ENCODE measurements around the gene CACNA1H. TPM values are rescaled to one million over a fixed set of nuclear protein-coding genes. Genes with fewer than 3 reads are reported as not detected.
"Not testable (repeated sequence)": the region's sequence is repeated elsewhere in the genome, so short reads cannot be mapped to it uniquely, and the experiment has no call there.

Gene CACNA1H
- total RNA-seq, 1 donor from 2014 or later = 0.17 TPM

DNA sequence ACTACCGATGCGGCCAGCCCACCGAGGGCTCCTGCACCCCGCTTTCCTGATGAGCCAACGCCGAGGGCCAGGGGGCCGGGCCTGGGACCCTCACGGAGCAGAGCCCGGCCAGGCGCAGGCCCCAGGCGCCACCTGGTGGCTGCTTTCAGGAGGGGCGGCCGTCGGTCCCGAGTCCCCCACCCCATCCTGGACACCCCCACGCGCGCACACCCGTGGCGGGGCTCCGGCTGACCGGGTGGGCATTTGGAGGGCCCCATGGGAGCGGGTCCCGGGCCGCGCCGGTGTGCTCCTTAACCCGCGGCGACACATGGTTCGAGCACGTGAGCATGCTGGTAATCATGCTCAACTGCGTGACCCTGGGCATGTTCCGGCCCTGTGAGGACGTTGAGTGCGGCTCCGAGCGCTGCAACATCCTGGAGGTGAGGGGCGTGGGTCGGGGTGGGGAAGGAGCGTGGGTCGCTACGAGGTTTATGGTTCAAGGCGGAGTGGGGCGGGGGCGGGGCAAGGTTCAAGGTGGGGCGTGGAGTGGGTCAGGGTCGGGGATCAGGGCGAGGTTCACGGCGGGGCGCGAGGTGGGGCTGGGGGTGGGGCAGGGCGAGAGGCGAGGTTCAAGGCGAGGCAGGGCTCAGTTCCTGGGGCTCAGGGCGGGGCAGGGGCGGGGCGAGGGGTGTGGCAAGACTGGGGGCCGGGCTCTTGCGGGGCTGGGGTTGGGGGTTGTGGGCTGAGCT, 41.9 kb downstream of the CACNA1H start:
- DNase-seq = peak; percentile 16

DNA sequence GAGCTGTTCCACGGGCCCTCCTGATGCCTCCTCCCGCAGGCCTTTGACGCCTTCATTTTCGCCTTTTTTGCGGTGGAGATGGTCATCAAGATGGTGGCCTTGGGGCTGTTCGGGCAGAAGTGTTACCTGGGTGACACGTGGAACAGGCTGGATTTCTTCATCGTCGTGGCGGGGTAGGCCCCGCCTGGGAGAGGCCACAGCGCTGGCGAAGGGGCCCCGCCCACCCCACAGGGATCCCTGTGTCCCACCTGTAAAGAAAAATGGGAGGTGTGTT, 42.4 kb downstream of the CACNA1H start:
- DNase-seq = no peak

DNA sequence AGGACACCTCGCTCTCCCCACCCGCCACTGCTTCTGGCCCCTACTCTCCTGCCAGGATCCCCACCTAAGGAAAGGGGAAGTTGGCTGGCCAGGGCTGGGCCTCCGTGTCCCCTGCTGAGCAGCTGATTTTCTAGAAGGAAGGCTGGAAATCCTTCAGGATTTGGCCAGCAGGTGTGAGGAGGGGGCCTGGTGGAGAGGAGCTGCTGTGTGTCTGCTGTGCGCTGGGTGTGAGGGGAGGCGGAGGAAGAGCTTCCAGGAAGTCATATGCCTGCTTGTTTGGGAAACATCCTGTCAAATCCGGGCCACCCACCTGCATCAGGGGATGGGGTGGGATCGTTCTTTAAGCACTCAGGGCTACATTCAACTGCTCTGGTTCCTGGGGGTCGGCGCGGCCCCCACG, 43.6 kb downstream of the CACNA1H start:
- no peak for DNase-seq

DNA sequence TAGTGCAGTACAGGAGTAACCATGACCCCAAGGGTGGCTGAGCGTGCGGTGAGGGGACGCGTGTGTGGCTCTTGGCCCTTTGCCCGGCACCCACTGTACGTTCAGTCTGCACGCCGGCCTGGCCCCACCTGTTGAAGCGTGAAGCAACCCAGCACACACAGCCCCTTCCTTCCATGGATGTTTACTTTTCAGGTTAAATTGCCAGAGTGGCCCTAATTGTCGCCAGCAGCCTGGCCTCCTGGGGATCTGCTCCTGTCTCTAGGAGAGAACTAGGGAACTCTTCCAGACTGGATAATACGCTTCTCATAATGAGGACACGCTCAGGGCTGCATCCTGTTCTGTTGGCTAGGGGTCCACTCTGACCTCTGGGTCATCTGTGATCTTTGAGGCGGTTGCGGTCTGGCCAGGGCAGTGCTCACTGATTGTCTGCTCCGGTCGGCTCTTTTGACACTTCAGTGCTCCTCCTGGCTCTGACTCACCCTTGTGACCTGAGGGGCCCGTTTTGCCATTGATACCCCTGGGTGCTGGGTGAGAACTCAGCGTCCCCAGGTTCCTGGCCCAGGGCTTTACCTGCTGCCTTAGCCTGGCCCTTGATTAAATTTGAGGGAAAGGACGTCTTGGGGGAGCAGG, 44.4 kb downstream of the CACNA1H start:
- DNase-seq = no peak

DNA sequence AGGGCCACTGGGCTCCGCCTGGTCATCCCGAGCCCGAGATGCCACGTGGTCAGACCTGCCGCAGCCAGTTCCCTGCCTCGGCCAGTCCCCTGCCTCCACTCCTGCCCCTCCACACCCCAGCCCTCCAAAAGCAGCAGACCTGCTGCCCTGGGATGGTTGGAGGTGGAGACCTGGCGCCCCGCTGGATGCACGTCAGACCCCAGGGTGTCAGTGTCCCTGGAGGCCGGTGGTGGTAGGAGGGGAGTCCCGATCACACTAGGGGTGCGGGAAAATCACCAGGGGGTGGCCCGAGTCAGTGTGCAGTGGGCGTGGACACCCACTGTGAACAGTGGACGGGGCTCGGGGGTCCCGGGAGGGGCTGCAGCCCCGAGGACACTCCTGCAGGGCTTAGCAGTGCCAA, 45.3 kb downstream of the CACNA1H start:
- no peak for DNase-seq

DNA sequence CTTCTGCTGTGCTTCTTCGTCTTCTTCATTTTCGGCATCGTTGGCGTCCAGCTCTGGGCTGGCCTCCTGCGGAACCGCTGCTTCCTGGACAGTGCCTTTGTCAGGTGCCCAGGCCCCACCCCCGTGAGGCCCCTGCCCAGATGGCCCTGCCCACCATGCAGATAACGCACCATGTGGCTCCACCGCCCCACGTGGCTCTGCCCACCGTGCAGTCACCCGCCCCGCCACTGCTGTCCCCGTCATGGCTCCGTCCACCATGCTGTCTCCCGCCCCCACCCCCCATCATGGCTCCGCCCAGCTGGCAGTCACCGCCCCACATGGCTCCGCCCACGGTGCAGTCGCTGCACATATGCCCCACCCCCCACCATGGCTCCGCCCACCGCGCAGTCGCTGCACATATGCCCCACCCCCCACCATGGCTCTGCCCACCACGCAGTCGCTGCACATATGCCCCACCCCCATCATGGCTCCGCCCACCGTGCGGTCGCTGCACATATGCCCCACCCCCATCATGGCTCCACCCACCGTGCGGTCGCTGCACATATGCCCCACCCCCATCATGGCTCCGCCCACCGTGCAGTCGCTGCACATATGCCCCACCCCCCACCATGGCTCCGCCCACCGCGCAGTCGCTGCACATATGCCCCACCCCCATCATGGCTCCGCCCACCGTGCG, 45.9 kb downstream of the CACNA1H start:
- DNase-seq = not testable (repeated sequence)

DNA sequence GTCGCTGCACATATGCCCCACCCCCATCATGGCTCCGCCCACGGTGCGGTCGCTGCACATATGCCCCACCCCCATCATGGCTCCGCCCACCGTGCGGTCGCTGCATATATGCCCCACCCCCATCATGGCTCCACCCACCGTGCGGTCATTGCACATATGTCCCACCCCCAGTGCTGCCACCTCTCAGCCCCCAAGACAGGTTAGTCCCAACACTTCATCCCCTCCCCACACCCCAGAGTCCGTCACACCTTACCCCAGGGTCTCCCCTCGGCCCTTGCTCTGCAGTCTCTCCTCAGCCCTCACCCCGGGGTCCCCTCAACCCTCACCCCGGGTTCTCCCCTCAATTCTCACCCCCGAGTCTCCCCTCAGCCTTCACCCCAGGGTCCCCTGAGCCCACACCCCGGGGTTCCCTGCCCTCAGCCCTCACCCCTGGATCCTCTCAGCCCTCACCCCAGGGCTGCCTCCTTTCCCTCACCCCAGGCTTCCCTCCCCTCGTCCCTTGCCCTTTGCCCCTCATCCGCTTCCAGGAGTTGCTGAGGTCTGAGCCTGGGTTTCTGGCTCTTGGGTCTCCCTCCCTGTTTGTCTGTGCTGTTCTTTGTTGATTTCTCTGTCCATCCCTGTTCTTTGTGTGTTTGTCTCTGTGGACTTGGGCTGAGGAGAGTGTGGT, 46.6 kb downstream of the CACNA1H start:
- no peak for DNase-seq

DNA sequence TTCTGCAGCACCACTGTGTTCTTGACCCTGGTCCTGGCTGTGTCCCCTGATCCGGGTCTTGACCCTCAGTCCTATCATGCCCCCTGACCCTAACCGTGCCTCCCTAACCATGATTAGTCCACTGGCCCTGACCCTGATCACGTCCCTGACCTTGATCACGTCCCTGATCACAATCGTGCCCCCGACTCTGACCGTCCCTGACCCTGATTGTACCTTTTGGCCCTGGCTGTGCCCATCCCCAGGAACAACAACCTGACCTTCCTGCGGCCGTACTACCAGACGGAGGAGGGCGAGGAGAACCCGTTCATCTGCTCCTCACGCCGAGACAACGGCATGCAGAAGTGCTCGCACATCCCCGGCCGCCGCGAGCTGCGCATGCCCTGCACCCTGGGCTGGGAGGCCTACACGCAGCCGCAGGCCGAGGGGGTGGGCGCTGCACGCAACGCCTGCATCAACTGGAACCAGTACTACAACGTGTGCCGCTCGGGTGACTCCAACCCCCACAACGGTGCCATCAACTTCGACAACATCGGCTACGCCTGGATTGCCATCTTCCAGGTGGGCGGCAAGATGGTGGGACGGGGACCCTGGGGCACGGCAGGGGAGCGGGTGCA, 47.2 kb downstream of the CACNA1H start:
- DNase-seq = no peak

DNA sequence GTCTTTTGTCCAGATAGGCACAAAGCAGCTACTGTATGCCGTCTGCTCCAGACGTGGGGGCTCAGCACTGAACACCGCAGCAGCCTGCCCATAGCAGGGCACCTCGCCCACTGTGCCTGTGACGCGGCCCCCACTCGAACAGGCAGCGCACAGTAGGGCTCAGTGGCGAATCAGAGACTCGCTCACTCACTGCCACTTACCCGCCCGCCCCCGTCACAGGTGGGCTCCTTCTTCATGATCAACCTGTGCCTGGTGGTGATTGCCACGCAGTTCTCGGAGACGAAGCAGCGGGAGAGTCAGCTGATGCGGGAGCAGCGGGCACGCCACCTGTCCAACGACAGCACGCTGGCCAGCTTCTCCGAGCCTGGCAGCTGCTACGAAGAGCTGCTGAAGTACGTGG, 48.5 kb downstream of the CACNA1H start:
- no peak for DNase-seq

DNA sequence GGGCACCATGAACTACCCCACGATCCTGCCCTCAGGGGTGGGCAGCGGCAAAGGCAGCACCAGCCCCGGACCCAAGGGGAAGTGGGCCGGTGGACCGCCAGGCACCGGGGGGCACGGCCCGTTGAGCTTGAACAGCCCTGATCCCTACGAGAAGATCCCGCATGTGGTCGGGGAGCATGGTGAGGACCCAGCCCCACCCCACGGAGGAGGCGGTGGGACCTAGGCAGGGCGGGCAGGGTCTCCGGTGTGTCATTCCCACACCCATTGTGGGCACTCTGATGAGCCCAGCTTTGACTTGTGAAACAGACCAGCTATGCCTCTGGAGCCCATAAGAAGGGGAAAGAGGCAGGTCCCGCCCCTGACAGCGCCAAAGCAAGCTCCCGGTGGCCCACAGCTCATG, 49.4 kb downstream of the CACNA1H start:
- DNase-seq = no peak

DNA sequence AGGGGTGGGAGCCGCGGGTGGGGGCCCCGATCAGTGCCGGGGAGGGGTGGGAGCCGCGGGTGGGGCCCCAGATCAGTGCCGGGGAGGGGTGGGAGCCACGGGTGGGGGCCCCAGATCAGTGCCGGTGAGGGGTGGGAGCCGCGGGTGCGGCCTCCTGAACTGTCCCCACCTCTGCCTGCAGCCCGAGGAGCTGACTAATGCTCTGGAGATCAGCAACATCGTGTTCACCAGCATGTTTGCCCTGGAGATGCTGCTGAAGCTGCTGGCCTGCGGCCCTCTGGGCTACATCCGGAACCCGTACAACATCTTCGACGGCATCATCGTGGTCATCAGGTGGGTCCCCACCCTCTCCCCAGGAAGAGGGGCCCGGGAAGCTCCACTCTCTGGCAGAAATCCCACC, 52.0 kb downstream of the CACNA1H start:
- no peak for DNase-seq

DNA sequence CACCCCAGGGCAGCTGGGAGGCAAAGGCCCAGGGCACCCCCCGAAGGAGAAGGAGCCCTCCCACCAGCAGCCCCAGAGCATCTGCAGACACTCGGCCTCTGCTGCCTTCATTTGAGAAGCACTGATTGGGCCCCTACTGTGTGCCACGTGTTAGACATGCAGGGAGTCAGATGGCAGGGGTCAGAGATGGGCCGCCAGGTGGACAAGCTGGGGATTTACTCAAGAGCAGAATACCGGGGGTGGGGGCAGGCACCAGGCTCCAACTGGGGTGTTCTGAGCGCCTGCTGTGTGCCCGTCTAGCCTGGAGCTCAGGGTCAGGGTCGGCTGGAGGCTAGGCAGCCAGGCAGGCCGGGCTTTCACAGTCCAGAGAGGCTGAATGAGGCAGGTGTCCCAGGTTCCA, 53.4 kb downstream of the CACNA1H start:
- no peak for DNase-seq

DNA sequence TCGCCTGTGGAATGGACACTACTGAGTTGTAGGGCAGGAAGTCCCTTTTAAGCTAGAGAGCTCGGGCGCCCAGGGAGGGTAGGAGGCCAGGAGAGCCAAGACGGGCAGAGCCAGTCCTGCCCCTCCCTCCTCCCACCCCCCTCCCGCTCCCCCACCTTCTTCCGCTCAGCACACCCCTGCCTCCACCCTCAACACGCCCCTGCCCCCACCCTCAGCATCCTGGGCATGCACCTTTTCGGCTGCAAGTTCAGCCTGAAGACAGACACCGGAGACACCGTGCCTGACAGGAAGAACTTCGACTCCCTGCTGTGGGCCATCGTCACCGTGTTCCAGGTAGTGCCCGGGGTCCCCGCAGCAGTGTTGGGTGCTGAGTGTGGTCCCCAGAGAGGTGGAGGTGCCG, 53.9 kb downstream of the CACNA1H start:
- no peak for DNase-seq

DNA sequence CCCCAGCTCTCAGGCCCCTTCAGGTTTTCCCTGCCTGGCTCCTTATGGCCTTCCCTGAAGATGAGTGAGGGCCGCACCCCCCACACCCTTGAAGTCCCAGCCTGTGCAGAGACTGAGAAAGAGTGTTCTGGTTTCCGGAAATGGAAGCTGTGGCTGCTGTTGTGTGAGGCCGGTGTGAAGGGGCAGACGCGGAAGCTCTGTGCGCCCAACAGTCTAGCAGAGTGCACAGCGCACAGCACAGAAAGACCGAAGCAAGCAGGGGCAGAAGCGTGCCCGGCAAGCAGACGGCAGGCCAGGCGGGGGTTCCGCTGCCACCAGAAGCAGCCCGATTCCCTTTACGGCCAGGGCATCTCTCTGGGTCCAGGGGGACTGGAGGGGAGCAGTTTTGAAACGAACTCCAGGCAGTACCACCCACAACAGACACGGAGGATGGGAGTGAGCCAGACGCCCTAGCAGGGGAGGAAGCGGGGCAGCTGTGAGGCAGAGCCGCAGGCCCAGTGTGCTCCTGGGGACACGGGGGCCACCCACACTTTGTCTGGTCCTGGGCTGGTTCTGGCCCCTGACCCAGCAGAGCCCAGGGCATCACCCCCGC, 55.4 kb downstream of the CACNA1H start:
- DNase-seq = no peak

DNA sequence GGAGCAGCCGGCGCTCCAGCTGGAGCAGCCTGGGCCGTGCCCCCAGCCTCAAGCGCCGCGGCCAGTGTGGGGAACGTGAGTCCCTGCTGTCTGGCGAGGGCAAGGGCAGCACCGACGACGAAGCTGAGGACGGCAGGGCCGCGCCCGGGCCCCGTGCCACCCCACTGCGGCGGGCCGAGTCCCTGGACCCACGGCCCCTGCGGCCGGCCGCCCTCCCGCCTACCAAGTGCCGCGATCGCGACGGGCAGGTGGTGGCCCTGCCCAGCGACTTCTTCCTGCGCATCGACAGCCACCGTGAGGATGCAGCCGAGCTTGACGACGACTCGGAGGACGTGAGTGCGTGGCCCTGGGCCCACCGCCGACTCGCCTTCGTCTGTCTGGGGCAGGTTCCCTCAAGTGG, 56.2 kb downstream of the CACNA1H start:
- DNase-seq = no peak

DNA sequence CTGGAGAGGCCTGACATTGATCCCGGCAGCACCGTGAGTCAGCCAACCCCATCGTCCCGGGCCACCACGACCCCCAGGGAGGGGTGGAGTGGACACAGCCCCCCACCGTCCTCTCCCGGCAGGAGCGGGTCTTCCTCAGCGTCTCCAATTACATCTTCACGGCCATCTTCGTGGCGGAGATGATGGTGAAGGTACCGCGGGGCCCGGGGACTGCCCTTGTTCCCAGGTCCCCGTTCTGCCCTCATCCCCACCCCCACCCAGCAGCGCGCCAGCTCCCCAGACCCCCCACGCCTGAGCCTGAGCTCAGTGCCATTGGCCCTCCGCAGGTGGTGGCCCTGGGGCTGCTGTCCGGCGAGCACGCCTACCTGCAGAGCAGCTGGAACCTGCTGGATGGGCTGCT, 57.6 kb downstream of the CACNA1H start:
- DNase-seq = no peak

DNA sequence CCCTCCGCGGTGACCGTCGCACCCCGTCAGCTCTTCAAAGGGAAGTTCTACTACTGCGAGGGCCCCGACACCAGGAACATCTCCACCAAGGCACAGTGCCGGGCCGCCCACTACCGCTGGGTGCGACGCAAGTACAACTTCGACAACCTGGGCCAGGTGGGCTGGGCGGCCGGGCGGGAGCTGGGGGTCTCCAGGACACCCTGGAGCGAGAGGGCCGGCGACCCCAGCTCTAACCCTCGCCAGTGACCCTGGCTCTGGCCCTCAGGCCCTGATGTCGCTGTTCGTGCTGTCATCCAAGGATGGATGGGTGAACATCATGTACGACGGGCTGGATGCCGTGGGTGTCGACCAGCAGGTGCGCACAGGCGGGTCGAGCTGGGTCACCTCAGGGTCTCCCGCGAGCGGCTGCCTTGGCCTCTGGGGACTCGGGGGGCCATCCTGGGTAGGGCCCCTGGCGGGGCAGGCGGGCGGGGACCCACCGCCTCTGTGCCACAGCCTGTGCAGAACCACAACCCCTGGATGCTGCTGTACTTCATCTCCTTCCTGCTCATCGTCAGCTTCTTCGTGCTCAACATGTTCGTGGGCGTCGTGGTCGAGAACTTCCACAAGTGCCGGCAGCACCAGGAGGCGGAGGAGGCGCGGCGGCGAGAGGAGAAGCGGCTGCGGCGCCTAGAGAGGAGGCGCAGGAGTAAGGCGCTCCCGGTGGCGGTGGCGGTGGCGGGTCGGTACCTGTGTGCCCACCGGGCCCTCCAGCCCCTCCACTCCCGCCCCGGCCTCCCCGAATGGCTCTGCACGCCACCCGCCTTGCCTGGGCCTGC, 58.8 kb downstream of the CACNA1H start:
- DNase-seq = no peak

DNA sequence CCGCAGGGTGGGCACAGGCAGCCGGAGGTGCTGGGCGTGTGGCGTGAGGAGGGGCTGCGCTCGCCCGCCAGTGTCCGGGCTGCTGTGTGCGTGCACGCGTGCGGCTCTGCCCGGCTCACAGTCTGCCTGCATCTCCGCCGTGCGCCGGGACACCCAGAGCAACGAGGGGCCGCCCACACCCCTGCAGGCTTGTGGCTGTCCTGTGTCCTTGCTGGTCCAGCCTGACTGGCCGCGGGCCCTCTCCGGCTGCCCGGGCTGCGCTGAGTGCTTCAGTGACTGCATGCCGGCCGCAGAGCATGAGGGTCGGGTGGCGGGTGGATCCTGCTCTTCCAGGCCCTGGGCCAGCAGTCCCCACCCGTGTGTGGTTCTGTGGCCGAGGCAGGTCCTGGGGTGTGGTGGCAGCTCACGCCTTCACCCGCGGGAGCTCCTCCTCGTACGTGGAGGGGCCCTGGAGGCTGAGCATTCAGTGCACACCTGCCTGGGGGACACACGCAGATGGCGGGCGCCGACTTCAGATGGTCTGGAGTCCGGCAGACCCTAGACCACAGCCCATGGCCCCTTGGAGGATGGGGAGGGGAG, 59.8 kb downstream of the CACNA1H start:
- DNase-seq = no peak

DNA sequence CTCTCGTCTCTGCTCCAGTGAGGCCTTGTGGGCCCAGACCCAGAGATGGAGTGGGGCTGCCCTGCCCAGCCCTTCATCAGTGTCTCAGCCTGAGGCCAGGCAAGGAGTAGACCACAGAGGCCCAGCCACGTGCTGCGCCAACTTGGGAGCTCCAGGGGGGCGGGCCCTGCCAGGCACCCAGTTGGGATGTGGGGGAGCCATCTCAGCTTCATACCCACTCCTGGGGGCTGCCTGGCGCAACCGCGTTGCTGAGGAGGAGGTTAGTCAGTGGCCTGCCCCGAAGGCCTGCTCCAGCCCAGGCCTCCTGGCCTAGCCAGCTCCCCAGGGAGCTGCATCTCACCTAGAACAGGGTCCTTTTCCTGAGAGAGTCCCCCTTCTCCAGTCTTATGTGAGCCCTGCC, 60.3 kb downstream of the CACNA1H start:
- DNase-seq = no peak

DNA sequence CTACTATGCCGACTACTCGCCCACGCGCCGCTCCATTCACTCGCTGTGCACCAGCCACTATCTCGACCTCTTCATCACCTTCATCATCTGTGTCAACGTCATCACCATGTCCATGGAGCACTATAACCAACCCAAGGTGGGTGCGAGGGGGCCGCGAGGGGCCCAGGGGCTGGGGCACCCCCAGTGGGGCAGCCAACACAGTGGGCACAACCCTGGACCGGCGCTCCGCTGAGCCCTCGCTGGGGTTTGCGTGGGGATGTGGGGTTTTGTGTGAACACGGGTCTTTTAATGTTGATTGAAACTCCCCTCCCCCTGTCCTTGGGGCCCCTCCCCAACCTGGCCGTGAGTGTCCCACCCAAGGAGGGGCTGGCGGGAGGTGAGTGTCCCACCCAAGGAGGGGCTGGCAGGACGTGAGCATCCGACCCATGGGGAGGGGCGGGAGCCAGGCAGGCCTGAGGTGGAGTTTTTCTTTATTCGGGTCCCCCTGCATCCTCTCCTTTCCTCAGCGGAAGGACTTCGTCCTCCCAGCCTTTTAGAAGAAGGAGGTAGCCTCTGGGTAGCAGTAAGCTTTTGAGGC, 61.0 kb downstream of the CACNA1H start:
- DNase-seq = no peak

DNA sequence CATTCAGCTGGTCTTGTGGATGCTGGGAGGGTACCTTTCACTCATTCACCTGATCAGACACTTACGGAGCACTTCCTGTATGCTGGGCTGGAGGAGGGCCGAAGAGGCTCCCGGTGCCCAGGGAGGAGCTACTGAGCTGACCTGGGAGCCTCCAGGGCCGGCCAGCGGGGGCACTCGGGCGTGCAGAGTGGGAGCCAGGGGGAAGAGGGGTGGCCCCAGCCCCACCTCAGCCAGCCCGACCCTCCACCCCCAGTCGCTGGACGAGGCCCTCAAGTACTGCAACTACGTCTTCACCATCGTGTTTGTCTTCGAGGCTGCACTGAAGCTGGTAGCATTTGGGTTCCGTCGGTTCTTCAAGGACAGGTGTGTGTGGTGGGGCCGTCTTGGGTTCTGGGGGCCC, 61.8 kb downstream of the CACNA1H start:
- DNase-seq = no peak
